Measurements from ENCODE around the gene LIPA.
"Not testable (repeated sequence)": the region's sequence is repeated elsewhere in the genome, so short reads cannot be mapped to it uniquely, and the experiment has no call there.

Gene LIPA

DNA sequence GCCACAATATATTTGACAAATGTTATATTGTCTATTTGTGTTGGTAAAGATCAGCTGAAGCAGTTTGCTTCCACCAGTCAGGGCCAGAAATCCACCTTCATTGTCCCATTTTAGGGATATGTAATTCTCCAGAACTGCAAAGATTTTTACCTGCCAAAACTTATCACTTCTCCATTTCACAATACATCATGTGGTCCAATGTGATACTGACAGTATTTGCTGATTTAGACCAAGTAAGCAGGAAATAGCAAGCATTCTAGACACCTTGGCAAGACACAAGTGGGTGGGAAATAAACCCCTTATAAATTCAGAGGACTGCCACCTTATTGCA is 18.5 kb upstream of the LIPA start:
- no peak for DNase-seq (ENCODE audit: low spot score)

DNA sequence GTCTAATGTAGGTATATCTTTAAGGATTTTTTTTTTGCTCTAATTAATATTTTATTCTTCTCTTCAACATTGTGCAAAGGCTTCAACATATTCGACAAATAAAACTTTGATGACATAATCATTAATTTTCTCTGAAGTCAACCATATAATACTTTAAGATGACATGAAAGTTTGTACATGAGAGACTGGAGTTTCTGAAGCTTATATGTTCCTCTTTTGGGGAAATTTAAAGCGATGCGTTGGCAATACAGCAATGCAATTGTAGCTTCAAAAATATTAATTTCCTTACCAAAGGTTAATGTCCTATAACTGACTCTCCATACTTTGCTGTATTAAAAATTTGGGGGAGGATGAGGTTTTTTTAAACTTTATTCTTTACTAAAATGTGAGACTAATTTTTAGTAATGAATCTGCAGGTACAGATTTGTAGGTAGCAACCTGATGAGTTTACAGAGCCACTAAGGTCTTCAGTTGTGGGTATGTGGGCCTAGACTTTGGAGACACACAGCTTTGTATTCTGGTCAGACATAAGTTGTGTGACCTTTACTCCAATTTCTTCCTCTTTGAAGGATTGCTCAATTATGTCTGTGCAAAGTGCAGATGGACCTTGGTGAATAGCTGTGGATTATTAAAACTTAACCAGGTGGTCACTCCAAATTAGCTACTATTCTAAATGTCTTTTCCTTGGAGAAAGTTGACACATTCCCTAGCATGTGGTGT is 18.0 kb upstream of the LIPA start:
- no peak for DNase-seq (ENCODE audit: low spot score)

DNA sequence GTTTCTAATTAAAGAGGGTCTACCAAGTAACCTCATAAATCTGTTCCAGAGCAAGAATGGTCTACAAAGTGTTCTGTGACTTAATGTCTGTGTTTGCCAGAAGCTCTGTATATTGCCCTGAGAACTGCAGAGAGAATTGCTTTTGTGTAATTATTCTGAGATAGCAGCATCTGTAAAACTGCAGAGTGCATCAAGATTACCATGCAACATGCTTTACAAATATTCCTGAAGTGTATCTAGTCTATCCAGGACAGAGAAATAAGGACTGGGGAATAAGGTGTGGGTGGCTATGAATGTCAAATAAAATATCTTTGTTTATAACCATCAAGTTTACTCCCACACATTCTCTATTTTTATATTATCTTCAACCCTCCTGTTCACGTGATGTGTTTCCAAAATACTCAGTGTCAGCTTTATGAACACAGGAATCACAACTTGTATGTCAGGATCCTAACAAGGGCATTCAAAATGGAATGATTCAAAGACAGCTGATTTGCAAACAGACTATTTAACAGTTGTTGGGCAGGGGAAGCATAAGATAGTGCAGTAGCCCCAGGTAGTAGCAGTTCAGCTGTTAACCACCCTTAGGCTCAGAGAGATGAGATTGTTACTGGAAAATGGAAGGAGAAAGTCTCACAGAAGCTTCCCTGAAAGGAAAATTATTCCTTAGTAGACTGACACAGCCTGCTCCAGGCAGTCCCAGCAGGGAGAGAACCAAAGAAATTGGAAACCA is 15.3 kb upstream of the LIPA start:
- DNase-seq (ENCODE audit: low spot score), result no peak

GRCh38 chr10:89263531-89263930 is 12.0 kb upstream of the LIPA start:
- no peak for DNase-seq (ENCODE audit: low spot score)

DNA sequence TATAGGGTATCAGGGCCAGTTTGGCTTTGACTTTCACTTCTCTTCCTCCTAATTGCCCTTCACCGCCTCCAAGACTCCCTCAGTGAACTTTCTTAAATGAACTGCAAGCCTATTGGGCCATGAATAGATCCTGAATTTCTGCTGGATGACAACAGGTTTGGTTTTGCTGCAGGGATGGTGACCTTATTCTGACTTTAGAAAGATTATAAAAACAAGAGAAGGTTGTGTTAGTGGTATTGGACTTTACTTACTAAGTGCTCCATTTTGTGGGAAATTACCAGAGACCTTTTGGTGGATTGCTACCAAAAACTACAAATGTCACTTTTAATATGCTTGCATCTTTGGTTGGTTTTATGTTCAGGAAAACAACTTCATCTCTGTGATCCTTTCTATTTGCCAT is 11.5 kb upstream of the LIPA start:
- no peak for DNase-seq (ENCODE audit: low spot score)

DNA sequence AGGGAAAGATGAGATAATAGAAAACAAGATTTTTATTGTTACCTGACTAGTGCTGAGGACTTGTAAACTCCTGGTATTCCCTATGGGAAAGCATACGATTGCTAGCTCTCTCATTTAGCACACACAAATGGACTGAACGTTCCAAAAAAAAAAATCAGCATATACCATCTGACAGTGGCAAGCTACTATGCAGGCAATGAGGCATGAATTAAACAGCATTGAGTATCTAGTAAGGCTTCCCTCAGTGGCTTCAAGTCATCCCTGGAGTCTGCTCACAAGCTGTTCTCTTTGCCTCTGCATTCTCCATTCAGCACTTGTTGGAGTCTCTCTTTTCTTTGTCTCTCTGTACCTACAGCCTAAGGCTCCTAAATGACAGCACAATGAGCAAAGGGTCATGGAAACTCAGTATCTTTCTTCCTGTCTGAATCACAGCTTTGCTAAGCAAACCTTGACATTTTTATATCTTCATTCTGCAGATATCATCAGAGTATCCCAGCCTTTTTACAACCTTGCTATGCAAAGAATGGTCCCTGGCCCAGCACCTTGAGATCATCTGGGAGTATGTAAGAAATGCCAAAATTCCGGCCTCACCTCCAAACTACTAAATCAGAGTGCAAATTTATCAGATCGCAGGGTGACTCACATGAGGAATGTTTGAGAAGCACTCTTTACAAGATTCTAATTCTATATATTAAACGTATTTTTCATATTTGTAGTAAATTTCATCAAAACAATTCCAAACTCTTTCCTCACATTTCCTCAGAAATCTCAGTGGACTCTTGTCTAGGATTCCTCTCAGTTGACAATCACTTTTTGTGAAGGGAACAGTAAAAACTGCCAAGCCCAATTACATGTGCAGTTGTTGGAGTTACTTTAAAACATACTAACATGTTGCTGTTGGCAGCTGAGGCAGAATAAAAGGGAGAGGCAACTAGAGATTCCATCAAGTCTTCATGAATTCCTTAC is 10.8 kb upstream of the LIPA start:
- DNase-seq (ENCODE audit: low spot score), result no peak

DNA sequence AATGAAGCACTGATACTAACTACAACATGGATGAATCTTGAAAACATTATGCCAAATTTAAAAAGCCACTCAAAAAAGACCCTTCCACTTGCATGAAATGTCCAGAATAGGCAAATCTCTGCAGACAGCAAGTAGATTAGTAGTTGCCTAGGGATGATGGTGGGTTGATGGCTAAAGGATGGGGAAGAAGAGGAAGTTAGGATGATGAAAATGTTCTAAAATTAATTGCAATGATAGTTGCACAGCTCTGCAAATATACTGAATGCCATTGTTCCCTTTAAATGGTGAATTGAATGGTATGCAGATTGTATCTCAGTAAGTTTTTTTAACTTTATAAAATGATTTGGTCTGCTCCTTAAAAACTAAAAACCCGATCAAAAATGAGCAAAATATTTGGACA is 7.3 kb upstream of the LIPA start:
- no peak for DNase-seq (ENCODE audit: low spot score)

- no peak for DNase-seq (ENCODE audit: low spot score)
These were observed 6.0 kb upstream of the LIPA start for GRCh38 chr10:89257581-89257980.

GRCh38 chr10:89256962-89257361 is 5.4 kb upstream of the LIPA start:
- no peak for DNase-seq (ENCODE audit: low spot score)

DNA sequence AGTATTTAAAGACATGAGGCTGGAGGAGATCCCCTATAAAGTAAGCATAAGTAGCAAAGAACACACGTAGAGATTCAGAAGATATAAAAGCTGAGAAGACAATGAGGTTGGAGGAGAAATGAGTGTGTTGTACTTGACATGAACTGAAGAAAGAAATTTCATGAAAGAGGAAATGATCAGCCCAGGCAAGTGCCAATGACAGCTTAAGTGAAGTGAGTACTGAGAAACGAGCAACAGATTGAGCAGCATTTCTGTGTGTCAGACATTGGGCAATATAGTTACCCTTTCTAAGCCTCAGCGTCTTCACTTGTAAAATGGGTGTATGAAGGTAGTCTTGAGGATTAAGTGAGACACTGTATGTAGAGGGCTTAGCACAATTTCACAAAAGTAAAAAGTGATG is 4.8 kb upstream of the LIPA start:
- DNase-seq (ENCODE audit: low spot score), result no peak

- no peak for DNase-seq (ENCODE audit: low spot score)
These were observed 4.2 kb upstream of the LIPA start for GRCh38 chr10:89255793-89256192.

DNA sequence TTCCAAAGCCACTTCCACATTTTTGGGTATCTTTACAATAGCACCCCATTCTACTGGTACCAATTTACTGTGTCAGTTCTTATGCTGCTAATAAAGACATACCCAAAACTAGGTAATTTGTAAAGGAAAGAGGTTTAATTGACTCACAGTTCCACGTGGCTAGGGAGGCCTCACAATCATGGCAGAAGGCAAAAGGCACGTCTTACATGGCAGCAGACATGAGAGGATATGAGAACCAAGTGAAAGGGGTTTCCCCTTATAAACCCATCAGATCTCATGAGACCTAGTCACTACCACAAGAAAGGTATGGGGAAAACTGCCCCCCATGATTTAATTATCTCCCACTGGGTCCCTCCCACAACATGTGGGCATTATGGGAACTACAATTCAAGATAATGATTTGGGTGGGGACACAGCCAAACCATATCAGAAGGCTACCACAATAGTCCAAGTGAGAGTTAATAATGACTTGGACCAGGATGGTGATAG is 3.6 kb upstream of the LIPA start:
- DNase-seq (ENCODE audit: low spot score), result not testable (repeated sequence)

- no peak for DNase-seq (ENCODE audit: low spot score)
These were observed 630 bp upstream of the LIPA start for GRCh38 chr10:89252225-89252585.

- DNase-seq (ENCODE audit: low spot score), result no peak
These were observed 638 bp downstream of the LIPA start for GRCh38 chr10:89250865-89251408.

DNA sequence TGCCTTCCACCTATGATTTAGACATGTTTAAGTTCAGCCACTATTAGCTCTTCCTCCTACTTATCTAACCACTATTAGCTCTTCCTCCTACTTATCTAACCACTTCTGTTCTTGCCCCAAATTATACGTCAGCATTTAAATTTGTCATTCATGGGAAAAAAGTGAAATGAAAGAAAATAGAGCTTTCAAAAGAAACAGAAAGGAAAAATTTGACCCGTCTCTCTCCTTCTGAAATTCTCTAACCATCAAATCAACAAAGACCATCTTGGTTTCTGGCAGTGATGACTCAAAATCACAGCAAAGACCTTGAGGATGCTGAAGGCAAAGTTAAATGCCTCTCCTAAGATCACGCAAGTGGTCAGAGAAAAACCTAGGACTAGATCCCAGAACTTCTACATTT is 2.6 kb downstream of the LIPA start:
- DNase-seq (ENCODE audit: low spot score), result no peak

- not testable (repeated sequence) for DNase-seq (ENCODE audit: low spot score)
These were observed 4.0 kb downstream of the LIPA start for GRCh38 chr10:89247623-89248022.

DNA sequence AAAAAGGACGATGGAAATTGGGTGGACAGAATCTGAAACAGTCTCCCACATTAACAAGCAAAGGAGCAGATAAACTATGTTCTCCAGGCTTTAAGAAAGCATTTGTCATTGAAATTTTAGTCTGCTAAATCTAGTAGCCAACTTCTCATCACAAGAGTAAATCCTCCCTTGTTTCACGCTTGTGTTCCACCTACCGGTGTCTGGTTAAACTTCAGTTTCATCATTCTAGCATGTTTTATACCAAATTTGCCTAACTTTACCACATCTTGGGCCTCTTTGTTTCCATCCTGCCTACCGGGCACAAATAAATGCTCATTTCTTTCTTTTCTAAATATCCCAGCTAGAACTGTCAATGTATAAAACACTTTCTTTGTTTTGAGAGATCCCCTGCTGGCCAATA is 5.8 kb downstream of the LIPA start:
- DNase-seq (ENCODE audit: low spot score), result no peak

DNA sequence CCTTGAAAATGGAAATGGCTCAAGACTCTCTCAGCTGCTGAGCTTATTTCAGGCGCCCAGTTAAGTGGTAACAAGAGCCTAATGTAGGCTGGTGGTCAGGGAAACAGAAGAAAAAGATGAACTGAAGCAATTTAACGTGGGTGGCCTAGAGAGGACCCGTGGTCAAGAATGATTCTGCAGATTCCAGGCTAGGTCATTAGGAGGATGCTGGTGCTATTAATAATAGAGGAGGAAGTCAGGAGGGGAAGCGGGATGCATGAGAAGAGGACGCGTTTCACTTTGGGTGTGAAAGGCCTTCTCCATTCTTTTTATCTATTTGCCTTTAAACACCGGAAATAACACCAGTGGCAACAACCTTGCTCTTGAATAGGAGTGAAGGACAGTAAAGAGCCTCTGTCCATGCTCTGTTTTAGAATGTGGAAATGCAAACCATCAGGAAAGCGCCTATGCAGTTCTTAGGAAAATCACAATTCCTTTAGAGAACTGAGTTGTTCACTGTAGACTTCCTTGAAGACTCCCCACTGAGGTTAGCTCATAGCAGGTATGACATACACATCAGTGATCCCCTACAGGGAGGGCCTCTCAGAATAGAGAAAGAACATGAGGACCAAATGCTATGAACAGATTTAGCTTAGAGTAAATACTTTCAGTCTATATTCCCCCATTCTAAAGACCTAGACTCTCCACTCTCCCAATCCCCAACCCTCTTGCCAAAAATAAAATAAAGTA is 8.6 kb downstream of the LIPA start:
- no peak for DNase-seq (ENCODE audit: low spot score)

DNA sequence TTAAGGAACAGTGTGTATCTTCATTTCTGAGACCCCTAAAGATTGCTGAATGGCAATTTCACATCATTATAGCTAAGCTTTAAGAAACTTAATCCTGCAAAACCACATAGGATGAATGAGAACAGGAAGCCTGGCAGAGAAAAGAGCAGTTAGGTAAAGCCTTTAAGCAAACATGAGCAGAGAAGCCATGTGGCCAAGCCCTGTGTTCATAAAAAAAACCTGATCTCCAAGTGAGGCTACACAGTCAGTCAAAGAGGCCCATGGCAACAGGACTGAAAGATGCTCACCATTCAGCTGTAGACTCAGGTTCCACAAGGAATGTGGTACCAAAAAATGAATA is 9.3 kb downstream of the LIPA start:
- no peak for DNase-seq (ENCODE audit: low spot score)

DNA sequence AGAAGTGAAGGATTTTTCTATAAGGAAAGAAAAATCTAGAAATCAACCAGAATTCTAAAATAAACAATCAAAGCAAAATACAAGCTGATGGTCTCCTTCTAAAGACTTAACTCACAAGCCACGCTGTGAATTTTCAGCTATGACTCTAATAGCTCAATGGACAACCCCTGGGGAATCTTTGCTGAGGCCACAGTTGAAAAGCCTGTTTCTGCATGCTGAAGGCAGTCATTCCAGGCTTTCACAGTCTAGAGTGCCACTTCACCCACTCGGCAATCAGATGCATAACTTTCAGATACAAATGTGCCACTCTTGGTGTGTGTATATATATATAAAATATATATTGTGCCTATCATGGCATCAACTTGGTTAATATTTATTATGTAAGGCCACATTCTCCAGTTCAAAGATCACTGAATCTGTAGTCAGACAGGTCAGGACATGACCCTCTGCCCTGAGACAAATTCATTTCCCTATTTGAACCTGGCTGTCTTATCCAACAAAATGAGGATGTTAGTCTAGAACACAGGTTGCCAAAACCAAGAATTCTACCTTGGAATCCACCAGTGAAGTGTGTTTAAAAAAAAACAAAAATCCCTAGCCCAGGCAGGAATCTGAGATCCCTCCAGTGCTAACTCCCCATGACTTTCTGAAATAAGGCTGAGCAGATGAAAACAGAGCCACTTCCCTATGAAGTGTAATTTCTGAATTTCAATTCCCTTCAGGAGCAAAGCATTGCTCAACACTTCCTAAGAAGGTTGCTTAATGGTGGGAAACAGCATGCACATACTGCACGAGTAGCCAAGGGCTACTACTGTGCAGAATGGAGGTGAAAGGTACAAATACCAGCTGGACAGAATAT is 9.9 kb downstream of the LIPA start:
- DNase-seq (ENCODE audit: low spot score), result no peak

DNA sequence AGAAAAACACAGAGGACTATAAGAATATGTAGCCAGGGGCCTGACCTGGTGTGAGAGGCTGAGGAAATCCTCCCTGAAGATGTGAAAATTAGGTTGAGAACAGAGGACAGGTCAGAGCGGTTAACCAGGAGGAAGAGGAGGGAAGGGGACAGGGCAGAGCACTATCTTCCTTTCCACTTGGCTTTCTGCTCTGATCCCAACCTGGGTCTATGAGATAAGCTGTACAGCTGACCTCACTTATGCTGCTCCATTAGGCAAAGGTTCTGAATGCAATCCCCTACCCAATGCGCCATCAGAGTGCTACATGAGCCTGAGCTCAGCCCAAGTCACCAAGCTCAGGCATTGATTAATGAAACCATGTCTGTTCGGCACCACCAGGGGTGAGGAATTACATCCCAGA is 10.5 kb downstream of the LIPA start:
- no peak for DNase-seq (ENCODE audit: low spot score)
